HG03039 (cell line): Measurements from ENCODE around the gene MYH2.

Experiments used
- ATAC-seq: cut with Tn5 transposase; IDR thresholded peaks from one replicate; pipeline ENCODE4 v1.9.1; 2021; ENCODE audit warnings: mild to moderate bottlenecking, moderate library complexity; ENCODE audit not compliant: unreplicated experiment

Gene MYH2

GRCh38 chr17:10516638-10517037 lies 32.8 kb downstream of the MYH2 start:
- ATAC-seq = no peak

GRCh38 chr17:10516065-10516464 lies 33.4 kb downstream of the MYH2 start:
- no peak for ATAC-seq

DNA sequence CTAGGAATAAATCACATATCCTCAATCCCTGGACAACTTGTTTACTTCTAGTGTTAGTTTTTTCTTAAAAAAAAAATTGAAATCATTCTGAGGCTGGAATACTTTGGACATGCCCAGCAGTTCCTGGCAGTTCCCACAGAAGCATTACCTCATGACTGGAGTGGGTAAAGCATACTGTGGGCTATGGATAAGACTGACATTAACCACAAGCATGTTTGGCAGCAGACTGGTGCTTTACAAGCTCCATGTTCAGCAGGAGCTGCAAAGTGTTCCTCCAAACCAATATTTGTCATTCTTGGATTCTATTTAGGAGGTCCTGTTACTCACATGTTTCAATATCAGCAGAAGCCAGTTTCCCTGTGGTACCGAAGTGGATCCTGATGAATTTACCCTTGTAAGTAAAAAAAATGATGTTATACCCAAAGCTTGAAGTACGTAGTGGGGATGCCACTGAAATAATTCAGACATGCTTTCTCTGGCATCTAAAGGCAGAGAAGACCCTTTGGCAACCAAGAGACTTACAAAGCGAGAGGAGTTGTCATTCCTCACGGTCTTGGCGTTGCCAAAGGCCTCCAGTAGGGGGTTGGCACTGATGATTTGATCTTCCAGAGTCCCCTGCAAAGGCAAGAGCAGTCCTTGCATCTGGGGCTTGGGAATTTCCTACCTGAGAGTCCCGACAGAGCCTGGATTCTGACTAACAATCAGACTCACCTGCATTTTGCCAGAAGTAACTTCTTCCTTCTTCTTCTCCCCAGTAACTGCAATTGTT lies 36.0 kb downstream of the MYH2 start:
- ATAC-seq = no peak

DNA sequence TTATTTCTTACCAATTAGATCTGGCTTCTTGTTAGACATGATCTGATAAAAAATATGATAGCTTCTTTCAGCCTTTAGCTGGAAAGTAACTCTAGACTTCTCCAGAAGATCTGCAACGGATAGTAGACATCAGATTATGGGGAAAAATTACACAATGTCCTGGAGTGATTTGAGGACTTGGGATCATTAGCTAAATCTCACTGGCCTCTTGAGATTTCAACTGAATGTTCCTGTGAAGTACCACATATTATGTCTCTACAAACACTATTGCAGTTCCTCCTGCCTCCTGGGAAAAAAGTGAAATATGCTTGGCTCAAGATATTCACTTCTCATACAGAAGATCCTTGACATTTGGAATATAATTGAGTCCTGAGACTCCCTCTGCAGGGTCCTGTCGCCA lies 36.6 kb downstream of the MYH2 start:
- no peak for ATAC-seq

DNA sequence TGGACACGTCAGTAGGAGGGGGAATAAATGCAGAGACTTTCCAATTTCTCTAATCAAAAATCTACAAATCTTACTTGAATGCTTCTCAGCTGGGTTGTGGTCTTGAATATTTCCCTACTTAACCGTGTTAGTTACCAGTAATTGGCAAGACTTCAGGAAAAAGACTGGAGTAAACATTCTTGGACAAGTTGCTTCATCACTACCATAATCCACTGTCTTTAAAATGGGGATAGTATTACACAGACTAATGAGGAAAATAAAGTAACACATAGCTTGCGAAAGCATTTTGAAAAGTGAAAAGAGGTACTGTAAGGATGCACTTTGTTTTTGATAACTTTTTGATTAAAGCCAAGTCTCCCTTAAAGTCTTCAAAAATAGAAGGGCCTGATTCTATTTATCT lies 49.5 kb downstream of the MYH2 start:
- no peak for ATAC-seq

DNA sequence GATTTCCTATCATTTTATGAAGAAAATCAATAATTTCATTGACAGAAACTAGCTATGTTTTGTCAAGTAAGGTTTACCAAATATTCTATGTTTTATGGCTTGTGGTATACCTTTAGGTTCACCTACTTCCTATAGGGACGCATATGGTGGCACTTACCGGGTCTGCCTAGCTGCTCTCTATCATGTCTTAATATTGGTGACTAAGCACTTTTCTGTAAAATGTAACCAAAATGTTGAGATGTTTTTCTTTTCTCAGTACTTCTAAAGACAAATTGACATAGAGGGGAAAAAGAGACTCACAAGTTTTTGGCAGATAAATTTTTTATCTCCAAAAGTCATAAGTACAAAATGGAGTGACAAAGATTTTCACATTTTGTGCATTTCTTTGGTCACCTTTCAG lies 57.5 kb downstream of the MYH2 start:
- ATAC-seq = no peak

DNA sequence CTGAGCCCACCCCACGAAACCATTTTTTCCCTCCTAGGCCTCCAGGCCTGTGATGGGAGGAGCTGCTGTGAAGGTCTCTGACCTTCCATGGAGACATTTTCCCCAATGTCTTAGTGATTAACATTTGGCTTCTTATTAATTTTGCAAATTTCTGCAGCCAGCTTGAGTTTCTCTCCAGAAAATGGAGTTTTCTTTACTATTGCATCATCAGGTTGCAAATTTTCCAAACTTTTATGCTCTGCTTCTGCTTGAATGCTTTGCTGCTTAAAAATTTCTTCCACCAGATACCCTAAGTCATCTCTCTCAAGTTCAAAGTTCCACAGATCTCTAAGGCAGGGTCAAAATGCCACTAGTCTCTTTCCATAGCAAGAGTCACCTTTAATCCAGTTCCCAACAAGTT lies 67.2 kb downstream of the MYH2 start:
- ATAC-seq = no peak

DNA sequence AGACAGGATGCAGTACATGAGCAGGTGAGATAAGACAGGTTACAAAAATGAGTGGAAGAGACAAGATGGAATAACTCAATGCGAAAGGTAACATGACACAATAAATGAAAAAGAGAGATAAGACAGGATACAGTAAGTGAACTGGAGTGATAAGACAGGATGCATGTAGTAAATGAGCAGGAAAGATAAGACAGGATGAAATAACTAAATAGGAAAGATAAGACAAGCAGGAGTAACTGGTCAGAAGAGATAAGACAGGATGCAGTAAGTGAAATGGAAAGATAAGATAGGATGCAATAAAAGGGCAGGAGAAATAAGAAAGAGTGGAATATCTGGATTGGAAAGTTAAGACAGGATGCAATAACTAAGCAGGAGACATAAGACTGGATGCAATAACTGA lies 71.8 kb downstream of the MYH2 start:
- no peak for ATAC-seq

GRCh38 chr17:10474536-10474935 lies 74.9 kb downstream of the MYH2 start:
- no peak for ATAC-seq

GRCh38 chr17:10471858-10472257 lies 77.6 kb downstream of the MYH2 start:
- ATAC-seq = no peak
